HG03354 (cell line): Measurements from ENCODE around the gene TMEM270.
"Not testable (repeated sequence)": the region's sequence is repeated elsewhere in the genome, so short reads cannot be mapped to it uniquely, and the experiment has no call there.

Experiments
- ATAC-seq: cut with Tn5 transposase; IDR thresholded peaks from one replicate; pipeline ENCODE4 v1.9.1; 2021; ENCODE audit warnings: mild to moderate bottlenecking; ENCODE audit not compliant: unreplicated experiment, poor library complexity, severe bottlenecking

The TMEM270 gene

DNA sequence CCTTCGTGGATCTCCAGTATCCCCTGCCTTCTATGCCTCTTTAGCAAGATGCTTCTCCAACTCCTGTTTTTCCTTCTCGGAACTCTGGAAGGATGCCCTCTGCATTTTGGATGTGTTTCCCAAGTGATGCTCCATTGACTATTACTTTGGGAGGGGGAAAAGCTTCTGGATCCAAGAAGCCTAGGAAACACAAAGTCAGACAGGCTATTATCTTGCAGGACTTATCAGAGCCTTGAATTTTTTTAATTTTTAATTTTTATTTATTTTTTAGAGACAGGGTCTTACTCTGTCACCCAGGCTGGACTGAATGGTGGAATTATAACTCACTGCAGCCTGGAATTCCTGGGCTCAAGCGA is 21.1 kb downstream of the TMEM270 start:
- no peak for ATAC-seq

DNA sequence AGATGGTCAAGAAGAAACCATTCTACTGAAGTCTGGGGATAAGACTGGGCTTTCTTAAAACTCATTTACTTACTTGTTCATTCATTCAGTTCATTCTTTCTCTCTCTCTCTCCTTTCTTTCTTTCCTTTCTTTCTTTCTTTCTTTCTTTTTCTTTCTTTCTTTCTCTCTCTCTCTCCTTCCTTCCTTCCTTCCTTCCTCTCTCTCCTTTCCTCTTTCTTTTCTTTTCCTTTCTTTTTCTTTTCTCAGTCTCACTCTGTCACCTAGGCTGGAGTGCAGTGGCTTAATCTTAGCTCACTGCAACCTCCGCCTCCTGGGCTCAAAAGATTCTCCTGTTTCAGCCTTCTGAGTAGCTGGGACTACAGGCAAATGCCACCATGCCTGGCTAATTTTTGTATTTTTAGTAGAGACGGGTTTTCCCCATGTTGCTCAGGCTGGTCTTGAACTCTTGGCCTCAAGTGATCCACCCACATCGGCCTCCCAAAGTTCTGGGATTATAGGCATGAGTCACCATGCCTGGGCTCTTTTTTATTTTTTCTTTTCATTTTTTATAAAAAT is 24.0 kb downstream of the TMEM270 start:
- ATAC-seq: not testable (repeated sequence)

DNA sequence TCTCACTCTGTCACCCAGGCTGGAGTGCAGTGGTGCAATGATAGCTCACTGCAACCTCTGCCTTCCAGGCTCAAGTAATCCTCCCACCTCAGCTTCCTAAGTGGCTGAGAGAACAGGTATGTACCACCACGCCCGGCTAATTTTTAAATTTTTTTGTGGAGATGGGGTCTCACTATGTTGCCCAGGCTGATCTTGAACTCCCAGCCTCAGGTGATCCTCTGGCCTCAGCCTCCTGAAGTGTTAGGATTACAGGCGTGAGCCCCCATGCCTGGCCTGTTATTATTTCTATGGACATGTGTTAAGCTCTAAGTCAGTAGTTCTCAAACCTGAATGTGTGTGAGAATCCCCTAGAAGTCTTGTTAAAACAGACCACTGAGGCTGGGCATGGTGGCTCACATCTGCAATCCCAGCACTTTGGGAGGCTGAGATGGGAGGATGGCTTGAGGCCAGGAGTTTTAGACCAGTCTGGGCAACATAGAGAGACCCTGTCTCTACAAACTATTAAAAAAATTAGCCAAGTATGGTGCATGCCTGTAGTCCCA is 24.5 kb downstream of the TMEM270 start:
- no peak for ATAC-seq

DNA sequence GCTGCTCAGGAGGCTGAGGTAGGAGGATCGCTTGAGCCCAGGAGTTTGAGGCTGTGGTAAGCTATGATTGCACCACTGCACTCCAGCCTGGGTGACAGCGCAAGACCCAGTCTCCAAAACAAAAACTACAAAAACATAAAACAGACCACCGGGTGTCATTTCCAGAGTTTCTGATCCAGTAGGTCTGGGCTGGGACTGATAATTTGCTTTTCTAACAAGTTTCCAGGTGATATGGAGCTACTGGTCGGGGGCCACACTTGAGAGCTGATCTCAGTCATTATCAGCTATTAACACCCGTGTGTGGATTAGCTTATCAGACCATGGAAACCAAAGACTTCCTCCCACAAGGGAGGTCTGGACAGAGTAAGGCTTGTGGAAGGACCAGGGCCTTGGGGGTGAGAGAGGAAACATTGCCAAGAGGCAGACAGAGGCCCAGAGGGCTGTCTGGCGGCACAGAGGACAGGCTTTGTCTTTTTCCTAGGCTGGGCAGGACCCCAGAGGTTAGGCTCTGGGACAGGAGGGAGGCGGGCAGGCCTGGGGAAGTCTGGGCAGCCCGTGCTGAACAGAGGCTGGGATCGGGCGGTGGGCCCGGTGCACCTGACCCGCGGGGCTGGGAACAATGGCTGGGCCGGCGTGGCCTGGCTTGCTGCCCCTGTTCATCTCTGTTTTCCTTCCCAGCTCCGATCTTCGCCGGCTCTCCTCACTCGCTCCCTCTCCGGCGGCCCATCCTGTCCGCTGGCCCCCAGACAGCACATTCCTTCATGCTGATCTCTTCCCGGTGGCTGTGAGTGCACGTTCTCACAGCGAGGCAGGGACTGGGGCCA is 25.2 kb downstream of the TMEM270 start:
- no peak for ATAC-seq

DNA sequence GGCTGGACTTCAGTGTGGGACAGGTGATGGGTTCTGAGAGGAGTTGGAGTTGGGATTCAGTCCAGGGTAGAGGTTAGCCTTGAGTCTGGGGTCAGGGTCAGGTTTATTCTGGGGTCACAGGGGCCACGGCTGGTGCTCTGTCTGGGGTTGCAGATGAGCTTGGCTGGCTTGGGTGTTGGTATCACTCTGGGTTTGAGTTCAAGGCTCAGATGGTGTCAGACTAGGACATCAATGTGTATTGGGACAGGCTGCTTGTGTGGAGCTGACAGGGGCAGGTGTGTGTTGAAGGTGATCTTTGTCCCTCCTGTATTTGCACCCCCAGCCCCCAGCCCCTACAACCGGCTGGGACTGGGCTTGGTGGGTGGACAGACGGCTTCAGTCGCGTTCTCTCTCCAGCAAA is 26.8 kb downstream of the TMEM270 start:
- no peak for ATAC-seq

DNA sequence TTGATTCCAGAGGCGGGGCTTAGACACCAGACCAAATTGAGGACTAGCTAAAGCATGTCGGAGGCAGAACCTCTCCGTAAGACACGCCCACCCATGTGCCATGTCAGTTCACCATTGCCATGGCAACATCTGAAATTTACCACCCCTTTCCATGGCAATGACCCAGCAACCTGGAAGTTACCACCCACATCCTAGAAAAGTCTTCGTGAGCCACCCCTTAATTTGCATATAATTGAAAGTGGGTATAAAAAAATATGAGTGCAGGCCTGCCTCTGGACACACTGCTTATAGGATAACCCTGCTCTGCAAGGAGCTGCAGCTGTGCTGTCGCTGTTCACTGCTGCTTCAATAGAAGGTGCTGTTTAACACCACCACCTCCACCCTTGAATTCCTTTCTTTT is 28.0 kb downstream of the TMEM270 start:
- no peak for ATAC-seq

DNA sequence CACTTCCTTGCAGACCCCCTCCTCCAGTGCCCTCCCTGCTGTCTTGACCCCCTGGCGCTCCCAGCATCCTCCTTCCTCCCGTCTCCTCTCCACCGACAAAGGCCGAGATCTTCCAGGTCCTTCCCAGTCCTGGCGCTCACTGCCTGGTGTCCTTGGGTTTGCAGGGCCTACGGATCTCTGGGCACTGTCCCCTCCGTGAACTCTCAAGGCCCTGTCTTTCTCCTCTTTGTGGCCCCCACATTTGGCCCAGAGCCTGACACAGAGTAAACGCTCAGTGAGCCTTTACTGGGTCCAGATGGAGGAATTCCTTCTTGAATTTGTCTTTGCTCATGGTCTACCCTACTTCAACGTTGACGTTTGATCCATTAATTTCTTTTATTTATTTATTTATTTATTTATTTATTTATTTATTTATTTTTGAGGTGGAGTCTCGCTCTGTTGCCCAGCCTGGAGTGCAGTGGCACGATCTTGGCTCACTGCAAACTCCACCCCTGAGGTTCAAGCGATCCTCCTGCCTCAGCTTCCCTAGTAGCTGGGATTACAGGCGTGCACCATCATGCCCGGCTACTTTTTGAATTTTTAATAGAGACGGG is 29.7 kb downstream of the TMEM270 start:
- ATAC-seq: no peak

DNA sequence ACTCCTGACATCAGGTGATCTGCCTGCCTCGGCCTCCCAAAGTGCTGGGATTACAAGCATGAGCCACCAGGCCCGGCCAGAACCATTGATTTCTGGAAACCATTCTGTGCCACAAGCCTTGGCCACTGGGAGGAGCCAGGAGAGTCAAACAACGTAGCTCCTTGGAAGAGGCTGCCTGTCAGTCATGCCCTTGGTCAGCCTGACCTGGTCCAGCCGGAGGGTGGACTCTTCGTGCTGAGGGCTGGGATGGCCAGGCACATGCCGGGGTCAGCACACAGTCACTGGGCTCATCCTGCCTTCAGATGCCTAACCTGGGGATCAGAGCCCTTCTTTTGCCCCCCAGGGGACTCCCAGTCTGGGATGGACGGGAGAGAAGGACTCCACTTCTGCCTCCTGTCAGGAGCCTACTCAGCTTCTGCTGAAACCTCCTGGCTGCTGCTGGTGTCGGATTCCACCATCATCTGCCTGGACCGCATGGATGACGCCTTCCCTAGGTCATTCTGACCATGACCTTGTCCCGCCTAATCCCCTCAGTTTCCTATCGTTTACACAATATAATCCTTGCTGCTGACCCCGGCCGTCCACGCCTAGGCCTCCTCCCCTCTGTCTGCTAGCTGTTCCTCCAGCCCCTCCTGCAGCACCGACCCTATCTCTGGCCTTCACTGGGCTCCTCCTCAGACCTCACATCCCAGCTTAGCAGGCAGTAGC is 30.4 kb downstream of the TMEM270 start:
- no peak for ATAC-seq

DNA sequence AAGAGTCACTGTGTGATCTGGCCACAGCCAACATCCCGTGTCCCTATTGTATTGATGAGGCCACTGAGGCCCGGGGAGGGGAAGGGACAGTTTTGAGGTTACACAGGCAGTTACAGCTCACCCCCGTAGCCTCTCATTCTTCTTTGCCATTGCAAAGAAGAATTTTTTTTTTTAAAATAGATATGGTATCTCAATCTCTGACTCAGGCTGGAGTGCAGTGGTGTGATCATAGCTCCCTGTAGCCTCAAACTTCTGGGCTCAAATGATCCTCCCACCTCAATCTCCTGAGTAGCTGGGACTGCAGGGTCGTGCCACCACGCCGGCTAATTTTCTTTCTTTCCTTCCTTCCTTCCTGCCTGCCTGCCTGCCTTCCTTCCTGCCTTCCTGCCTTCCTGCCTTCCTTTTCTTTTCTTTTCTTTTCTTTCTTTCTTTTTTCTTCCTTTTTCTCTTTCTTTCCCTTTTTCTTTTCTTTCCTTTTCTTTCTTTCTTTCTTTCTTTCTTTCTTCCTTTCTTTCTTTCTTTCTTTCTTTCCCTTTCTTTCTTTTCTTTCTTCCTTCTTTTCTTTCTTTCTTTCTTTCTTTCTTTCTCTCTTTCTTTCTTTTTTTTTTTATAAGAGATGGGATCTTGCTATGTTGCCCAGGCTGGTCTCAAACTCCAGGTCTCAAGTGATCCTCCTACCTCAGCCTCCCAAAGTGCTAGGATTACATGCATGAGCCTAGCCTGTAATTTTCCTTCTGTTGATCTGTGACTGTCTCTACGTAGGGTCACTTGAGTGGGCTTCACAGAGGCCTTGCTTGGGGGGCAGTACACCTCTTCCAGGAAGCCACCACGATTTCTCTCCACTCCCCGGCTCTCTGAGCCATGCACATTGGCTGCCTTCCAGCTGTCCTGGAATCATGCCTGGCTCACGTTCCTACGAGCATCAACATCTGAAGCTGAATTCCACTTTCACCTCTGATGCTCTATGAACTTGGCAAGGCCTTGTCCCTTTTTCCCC is 31.3 kb downstream of the TMEM270 start:
- no peak for ATAC-seq

DNA sequence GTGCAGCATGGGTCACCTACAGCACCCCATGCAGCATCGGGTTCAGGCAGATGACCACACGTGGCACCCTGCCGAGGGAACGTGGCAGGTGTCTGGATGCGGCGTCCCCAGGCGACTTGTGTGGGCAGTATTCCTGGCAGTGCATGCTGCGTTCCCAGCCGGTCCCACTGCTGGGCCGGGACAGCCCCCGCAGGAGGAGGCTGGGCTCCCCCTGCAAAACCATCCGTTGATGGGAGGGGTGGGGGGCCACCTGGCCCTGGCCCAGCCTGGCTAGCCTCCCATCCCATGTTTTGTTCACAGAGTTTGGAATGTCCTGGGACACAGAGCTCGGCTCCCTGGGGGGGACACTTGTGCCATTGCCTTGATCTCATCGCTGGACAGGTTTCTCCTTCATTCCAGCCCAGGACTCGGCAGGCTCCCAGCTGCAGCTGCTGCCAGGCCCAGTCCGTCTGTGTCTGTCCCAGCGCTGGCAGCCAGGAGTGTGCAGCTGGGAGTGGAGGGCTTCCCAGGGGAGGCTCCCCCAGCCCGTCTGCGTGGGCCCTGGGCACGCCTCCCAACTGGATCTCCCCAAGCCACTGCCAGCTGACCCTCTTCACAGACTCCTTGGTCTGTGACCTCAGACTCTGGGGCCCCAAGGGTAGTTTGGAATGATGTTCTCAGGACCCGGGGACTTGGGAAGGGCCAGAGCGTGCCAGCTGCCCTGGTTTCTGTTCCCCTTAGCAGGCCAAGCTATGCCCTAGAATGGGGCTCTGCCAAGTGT is 32.6 kb downstream of the TMEM270 start:
- no peak for ATAC-seq

DNA sequence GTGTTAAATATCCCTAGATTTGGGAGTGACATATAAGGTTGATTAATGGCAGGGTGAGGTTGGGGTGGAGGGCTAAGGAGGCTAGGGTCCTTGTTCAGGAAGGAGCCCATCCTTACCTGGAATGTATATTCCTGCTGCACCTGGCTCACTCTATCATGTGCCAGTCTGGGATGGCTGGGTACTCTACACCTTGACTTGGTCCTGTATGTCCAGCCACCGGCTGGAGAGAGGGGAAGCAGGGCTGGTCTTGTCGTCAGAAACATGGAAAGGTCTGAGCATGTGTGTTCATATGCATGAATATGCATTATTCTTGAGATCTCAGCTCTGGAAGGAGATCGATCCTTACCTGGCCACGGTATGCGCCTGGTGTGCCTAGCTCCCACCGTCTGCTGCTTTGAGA is 33.2 kb downstream of the TMEM270 start:
- no peak for ATAC-seq

DNA sequence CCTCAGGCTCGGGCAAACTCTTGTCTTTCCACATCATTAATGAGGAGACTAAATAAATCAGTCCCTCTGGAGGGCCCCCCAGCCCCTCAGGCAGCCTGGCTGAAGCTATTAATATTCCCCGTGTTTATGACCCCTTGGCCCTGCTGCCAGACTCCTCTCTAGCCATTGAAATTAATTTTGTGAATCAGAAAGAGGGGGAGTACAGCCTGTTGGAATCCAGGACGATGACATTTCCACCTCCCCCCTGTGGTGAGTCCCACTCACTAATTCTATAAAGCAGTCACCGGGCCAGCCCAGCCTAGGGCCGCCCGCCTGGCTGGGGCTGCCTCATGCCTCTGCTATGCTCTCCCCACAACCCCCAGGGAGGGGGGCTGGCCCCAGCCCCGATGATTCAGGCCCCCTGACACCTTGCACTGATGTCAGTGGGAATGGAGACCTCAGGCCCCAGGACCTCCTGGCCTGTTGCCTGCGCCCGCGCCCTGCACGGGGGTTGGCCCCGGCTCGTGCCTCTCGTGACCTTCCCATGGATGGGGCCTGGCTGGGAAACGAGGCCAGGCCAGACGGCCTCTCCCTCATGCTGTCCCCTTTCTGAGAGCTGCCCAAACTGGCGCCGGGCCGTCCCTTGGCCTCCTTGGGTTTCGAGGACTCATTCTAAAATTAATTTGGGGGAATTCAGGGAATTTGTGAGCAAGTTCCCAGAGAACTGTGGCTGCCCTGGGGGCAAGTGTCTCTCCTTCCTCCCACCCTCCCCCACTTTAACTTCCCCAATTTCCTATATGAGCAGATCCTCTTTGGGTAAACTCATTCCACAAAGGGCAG is 34.0 kb downstream of the TMEM270 start:
- no peak for ATAC-seq

DNA sequence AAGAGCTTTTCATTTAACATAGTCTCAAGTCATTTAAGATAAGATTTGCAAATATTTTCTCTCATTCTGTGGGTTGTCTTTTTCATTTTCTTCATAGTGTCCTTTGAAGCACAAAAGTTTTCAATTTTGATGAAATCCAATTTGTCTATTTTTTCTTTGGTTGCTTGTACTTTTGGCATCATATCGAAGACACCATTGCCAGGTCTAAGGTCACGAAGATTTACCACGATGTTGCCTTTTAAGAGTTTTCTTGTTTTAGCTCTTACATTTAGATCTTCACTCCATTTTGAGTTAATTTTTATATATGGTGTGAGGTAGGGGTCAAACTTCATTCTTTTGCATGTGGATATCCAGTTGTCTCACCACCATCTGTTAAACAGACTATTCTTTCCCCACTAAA is 34.7 kb downstream of the TMEM270 start:
- ATAC-seq: no peak

DNA sequence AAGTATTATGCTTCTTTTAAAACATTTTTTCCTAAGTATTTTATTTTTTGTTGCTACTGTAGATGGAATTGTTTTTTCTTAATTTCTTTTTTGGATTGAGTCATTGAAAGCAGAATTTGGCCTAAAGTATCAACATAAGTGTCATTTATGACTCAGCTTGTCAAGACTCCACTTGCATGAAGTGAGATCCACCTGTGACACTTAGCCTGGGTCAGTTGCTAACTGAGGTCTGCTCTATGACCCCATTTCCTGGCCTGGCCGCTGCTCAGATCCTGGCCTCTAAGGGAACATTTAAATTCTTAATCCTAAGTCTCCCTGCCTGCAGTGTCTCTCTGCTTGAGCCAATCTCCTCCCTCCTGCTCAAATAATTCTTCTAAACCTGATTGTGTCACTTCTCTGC is 35.5 kb downstream of the TMEM270 start:
- no peak for ATAC-seq

DNA sequence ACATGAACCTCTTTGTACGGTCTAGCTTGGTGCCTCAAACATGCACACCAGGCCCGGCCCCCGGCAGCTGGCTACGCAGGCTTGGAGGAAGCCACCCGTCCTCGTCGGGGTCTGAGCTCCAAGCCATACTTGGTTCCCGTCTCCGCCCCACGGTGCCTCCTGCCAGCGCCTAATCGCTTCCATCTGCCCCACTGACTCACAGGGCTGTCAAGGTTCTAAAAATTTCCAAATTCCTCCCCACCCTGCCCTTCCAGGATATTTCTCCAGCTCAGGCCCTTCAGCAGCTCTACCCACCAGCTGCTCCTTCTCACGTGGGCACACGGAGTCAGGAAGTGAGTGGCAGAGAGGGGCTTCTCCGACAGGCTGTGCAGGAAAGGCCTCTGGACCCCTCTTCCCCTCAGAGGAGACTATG is 38.8 kb downstream of the TMEM270 start:
- ATAC-seq: no peak

DNA sequence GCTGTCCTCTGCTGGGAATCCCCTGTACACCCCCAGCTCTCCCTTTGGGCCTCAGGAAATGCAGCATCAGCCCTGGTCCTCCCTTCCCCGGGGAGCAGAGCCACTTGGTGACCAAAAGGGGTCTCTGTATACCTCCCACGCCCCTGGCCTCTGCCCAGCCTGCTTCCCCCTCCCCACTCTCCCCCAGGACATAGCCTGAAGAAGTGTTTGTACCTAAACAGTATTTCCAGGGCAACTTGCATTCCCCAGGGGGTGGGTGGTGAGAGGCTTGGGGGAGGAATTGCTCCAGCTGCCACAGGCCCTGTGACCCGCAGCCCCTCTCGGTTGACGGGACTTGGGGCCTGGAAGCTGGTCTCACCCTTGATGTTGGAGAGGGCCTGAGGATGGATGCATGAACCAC is 39.3 kb downstream of the TMEM270 start:
- no peak for ATAC-seq

DNA sequence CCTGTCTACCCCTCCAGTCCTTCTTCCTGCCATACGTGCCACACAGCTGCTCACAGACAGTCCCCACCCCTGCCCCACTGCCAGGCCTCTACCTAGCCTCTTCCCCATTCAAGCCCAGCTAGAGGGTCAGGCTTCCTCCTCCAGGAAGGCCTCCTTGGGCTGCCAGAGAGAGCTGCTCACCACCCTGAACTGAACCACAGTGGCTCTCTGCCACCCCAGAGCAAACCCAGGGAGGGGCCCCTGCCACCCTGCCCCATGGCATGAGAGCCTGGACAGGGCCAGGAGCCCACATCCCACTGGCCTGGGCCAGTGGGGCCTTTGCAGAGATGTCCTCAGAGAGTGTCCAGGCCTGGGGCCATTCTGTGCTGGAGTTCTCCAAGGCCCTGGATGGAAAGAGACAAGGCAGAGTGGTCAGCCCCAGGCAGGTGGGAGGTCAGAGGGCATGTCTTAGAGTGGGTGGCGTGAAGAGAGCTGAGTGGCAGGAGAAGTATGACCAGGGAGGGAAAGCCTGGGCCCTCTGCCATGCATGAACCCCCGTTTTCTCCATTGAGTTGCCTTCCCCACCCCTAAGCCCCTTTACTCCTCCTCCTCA is 40.4 kb downstream of the TMEM270 start:
- no peak for ATAC-seq
